GM12872 (cell line): ENCODE results near the gene HSPBP1.

ENCODE experiments used
- CTCF ChIP-seq: IDR thresholded peaks from 3 replicates; pipeline ENCODE4 v1.5.1; 2011; ENCODE audit warnings: low read depth, mild to moderate bottlenecking, low read length, moderate library complexity; ENCODE audit not compliant: insufficient read depth

The HSPBP1 gene

DNA sequence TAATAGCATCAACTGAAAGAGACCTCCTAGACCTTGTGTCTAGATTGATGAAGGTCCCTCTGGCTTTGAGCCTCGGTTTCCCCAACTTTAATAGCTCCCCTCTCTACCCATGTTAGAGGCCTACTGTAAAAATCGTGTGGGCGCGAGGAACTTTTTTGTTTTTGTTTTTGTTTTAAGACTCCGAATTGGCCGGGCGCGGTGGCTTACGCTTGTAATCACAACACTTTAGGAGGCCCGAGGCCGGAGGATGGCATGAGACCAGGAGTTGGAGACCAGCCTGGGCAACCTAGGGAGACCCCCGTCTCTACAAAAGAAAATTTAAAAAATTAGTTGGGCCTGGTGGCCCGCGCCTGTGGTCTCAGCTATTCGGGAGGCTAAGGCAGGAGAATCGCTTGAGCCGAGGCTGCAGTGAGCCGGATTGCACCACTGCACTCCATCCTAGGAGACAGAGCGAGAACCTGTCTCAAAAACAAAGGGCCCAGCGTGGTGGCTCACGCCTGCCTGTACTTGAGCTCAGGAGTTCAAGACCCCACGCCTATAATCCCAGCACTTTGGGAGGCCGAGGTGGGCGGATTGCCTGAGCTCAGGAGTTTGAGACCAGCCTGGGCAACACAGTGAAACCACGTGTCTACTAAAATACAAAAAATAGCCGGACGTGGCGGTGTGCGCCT lies 20.2 kb downstream of the HSPBP1 start:
- TF ChIP-seq CTCF, result no peak

GRCh38 chr19:55258828-55259539 lies 20.9 kb downstream of the HSPBP1 start, which contains the start of gene PPP6R1:
Gene PPP6R1 (minus strand): TSS chr19:55259017. CDS start chr19:55247103, 11,914 bp downstream.
- no peak for TF ChIP-seq CTCF

DNA sequence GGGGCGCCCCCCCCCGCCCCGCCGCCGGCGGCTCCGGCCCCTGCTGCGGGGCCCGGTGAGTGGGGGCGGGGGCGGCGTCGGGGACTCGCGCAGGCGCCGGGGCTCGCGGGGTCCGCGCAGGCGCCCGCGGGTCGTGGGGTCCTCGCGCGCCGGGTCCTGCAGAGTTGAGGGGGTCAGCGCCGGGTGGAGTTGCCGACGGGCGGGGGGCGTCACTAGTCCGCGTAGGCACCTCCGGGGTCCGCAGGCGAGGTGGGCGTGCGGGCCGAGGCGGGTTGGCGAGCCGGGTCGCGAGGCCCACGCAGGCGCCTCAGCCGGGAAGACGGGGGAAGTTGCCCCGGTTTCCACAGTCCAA lies 21.5 kb downstream of the HSPBP1 start:
- no peak for TF ChIP-seq CTCF

DNA sequence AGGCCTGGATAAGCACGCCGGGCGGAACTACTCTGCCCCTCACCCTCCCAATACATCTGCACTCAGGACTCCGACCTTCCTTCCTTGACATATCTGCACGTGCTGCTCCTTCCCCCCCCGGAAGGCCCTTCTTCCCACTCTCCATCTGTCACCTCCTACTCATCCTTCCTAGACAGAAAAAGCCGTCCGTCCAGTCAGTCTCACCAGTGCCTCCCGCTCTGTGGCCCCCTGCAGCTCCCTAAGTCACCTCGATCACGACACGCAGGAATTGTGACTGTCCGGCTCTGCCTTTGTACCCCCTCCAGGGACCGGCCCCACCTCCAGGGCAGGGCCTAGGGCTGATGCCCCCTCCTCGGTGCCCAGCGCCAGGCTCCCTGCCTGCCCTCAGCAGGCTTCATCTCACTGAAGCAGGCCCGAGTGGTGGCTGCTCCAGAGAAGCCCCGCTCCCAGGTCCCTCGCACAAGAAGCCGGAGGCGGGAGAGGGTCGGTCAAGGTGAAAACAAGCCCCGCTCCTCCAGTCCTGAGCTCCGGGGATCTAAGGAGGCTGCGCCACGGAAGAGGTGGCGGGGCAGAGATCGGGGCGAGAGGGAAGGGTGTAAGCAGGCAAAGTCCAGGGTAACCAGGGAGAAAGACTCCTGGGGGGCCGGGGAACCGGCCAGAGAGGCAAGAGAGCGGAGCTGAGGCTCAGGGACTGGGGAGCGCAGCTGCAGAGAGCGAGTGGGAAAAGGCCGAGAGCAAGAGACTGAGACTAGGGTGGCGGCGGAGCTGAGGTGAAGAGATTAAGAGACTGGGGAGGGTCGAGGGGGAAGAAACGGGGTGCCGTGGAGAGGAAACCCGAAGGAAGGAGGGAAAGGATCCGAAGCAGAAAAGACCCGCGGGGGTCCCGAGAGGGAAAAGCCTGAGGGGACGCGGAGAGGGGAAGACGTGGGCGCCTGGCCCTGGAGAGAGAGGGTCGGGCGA lies 22.2 kb downstream of the HSPBP1 start:
- TF ChIP-seq CTCF, result no peak

DNA sequence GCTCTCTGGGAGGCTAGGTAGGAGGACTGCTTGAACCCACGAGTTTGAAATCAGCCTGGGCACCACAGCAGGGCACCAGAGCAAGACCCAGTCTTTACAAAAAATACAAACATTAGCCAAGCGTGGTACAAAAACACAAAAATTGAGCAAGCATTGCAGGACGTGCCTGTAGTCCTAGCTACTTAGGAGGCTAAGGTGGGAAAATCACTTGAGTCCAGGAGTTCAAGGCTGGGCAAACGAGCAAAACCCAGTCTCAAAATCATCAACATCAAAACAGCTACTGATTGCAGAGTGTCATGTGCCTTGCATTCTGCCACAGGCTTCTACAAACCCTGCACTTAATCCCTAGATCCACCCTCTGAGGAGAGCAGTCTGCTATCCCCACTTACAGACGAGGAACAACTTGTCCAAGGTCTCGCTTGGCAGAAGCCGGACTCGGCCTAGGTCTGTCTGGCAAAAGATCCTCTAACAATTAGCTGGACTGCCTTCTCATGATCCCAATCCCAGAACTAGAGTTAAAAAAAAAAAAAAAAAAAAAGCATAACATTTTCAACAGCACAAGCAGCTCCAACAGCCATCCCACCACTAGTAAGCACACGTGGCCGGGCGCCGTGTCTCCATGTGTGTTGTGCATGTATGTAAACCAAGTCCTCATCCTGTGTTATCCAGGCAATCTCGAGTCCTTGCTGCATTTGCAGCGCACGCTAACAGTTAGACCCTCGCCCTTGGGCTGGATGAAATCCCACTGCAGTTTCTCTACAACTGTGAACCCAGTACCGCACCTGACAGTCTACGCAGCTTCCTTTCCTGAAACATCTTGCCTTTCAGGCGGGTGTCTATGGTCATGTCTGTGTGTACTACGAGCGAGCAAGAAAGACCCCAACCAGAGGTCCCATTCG lies 23.1 kb downstream of the HSPBP1 start:
- no peak for TF ChIP-seq CTCF

GRCh38 chr19:55255618-55256423 lies 24.1 kb downstream of the HSPBP1 start:
- TF ChIP-seq CTCF, result no peak
